ENCODE measurements around the gene UBXN6.

GRCh38 chr19:4503825-4504170 is 46.2 kb upstream of the UBXN6 start:
- no peak for TF ChIP-seq CTCF (IDR thresholded peaks at IDR 0.05)
- no peak for TF ChIP-seq POLR2A (IDR thresholded peaks at IDR 0.05)
- TF ChIP-seq EP300 (IDR thresholded peaks at IDR 0.05), result no peak
- no peak for TF ChIP-seq POLR2AphosphoS5 (IDR thresholded peaks at IDR 0.05)
